HCT116 (cell line): ENCODE results near the gene COL4A3. TPM values are rescaled to one million over a fixed set of nuclear protein-coding genes. Genes with fewer than 3 reads are reported as not detected.

Source experiments
- ATAC-seq: fragments of 200-7000 bp; cut with Tn5 transposase; 2 replicates; pipeline ENCODE4 v1.9.1; 2020; ENCODE audit warnings: mild to moderate bottlenecking, moderate library complexity
- BruUV-seq: library from RNA; stranded (reverse); fragments of 400-500 nt; replicated peaks from 2 replicates; lab custom pipeline; 2021; lab: Mats Ljungman, UMichigan
- CTCF ChIA-PET: fragments of 300-600 bp; sonication (Branson Sonifier 250); formaldehyde crosslinking; loops from one replicate; lab custom pipeline; 2021; ENCODE audit warnings: antibody characterized with exemption; lab: Charles Lee
- POLR2A ChIA-PET: fragments of 300-600, 350-600 bp; sonication (Branson Sonifier 250); formaldehyde crosslinking; loops from one replicate; lab custom pipeline; 2021; ENCODE audit warnings: antibody characterized with exemption; lab: Charles Lee
- RAD21 ChIA-PET, 2 experiments: fragments of 300-600 bp; sonication (Branson Sonifier 250); formaldehyde crosslinking; loops; one replicate each; lab custom pipeline; 2023; ENCODE audit warnings: low total read pairs in 2 of 2; ENCODE audit not compliant: uncharacterized antibody in 2 of 2, unreplicated experiment in 2 of 2, low non-redundant PET in 1 of 2; lab: Charles Lee
- DNase-seq: peaks from one replicate; pipeline ENCODE4 v3.0.0-alpha.2; 2010; ENCODE audit warnings: low read depth, low spot score
- H2AFZ ChIP-seq: fragments of 200-600 bp; shearing (Covaris generic), sonication (generic); 2 replicates; pipeline ENCODE4 v1.6.1; 2017; ENCODE audit warnings: low read depth, mixed run types, mixed read lengths, antibody characterized with exemption, low read length; ENCODE audit not compliant: poor library complexity, severe bottlenecking
- H3K27ac ChIP-seq: 2 replicates; pipeline ENCODE4 v1.5.1; 2012; ENCODE audit warnings: low read depth, low read length
- H3K27me3 ChIP-seq: fragments of 200-600 bp; sonication (generic); 2 replicates; pipeline ENCODE4 v1.6.1; 2016; ENCODE audit warnings: mixed run types, low read length, mixed read lengths; ENCODE audit not compliant: insufficient read depth
- H3K36me3 ChIP-seq, 2 experiments: fragments of 200-500 bp in 1 of 2; fragments of 200-600 bp in 1 of 2; sonication (Bioruptor generic) in 1 of 2; sonication (generic) in 1 of 2; 2 replicates each; pipeline versions ENCODE4 v1.5.1 to v1.6.1; 2014 to 2016; ENCODE audit warnings: low read length in 2 of 2, inconsistent platforms in 1 of 2, mixed read lengths in 1 of 2, mixed run types in 1 of 2; ENCODE audit not compliant: insufficient read depth in 2 of 2, control insufficient read depth in 1 of 2
- H3K4me1 ChIP-seq, 2 experiments: fragments of 200-600 bp in 1 of 2; sonication (generic) in 1 of 2; 2 replicates each; pipeline versions ENCODE4 v1.5.1 to v1.6.1; 2012 to 2017; ENCODE audit warnings: low read length in 2 of 2, inconsistent platforms in 1 of 2, mild to moderate bottlenecking in 1 of 2, mixed read lengths in 1 of 2, mixed run types in 1 of 2, moderate library complexity in 1 of 2; ENCODE audit not compliant: insufficient read depth in 2 of 2, control insufficient read depth in 1 of 2
- H3K4me2 ChIP-seq: fragments of 200-600 bp; sonication (generic); 2 replicates; pipeline ENCODE4 v1.6.1; 2017; ENCODE audit warnings: mixed run types, low read length, mixed read lengths
- H3K4me3 ChIP-seq, 2 experiments: fragments of 200-600 bp in 1 of 2; sonication (generic) in 1 of 2; replicated peaks in 1 of 2; 2 replicates each; pipeline ENCODE4 v1.5.1; 2011 to 2016; ENCODE audit warnings: low read length in 2 of 2, control low read depth in 1 of 2, low read depth in 1 of 2, mild to moderate bottlenecking in 1 of 2, mixed read lengths in 1 of 2, mixed run types in 1 of 2
- H3K79me2 ChIP-seq: fragments of 200-600 bp; sonication (generic); 2 replicates; pipeline ENCODE4 v1.6.1; 2017; ENCODE audit warnings: mild to moderate bottlenecking, mixed run types, low read length, moderate library complexity, mixed read lengths; ENCODE audit not compliant: insufficient read depth
- H3K9ac ChIP-seq: fragments of 200-600 bp; sonication (generic); 2 replicates; pipeline ENCODE4 v1.6.1; 2016; ENCODE audit warnings: low read length, mixed read lengths
- H3K9me2 ChIP-seq: fragments of 200-600 bp; sonication (generic), shearing (Covaris generic); 2 replicates; pipeline ENCODE4 v1.6.1; 2017; ENCODE audit warnings: mixed run types, mild to moderate bottlenecking, moderate library complexity; ENCODE audit not compliant: insufficient read depth
- H3K9me3 ChIP-seq, 2 experiments: fragments of 200-500 bp in 1 of 2; fragments of 200-600 bp in 1 of 2; sonication (Bioruptor generic) in 1 of 2; sonication (generic) in 1 of 2; 2 replicates each; pipeline ENCODE4 v1.6.1; 2014 to 2017; ENCODE audit warnings: low read length in 2 of 2, mixed read lengths in 2 of 2, inconsistent platforms in 1 of 2, low read depth in 1 of 2, mild to moderate bottlenecking in 1 of 2, mixed run types in 1 of 2, moderate library complexity in 1 of 2; ENCODE audit not compliant: control insufficient read depth in 1 of 2, insufficient read depth in 1 of 2
- H4K20me1 ChIP-seq: fragments of 200-600 bp; sonication (generic), shearing (Covaris generic); 2 replicates; pipeline ENCODE4 v1.6.1; 2017; ENCODE audit warnings: mixed run types, mild to moderate bottlenecking, moderate library complexity; ENCODE audit not compliant: insufficient read depth
- ELF1 ChIP-seq: IDR thresholded peaks from 2 replicates; pipeline ENCODE4 v1.6.1; 2012; ENCODE audit warnings: low read depth, borderline replicate concordance
- FOSL1 ChIP-seq: IDR thresholded peaks from 2 replicates; pipeline ENCODE4 v1.6.1; 2012; ENCODE audit warnings: low read depth
- SP1 ChIP-seq: IDR thresholded peaks from 2 replicates; pipeline ENCODE4 v1.6.1; 2012; ENCODE audit warnings: low read depth
- intact Hi-C: fragments of 100-400 bp; cut with micrococcal nuclease; formaldehyde crosslinking; loops from 2 replicates; pipeline ENCODE4 v1.10.0; 2022
- total RNA-seq: library from RNA; stranded (reverse); gene quantifications from one replicate; pipeline ENCODE4 v1.2.1, GENCODE V29; 2021; ENCODE audit not compliant: unreplicated experiment
- TF ChIP-seq, protein P1 (sequence below): IDR thresholded peaks from 2 replicates; pipeline ENCODE4 v1.6.1; 2012
- TF ChIP-seq, protein P2 (sequence below), 3 experiments: fragments of 200-600 bp in 1 of 3; sonication (generic) in 1 of 3; IDR thresholded peaks in 2 of 3; conservative IDR thresholded peaks in 1 of 3; 2 replicates each; pipeline ENCODE4 v1.5.1; 2012 to 2017; ENCODE audit warnings: low read depth in 2 of 3, low read length in 2 of 3, antibody characterized with exemption in 1 of 3, borderline replicate concordance in 1 of 3, control low read depth in 1 of 3, mild to moderate bottlenecking in 1 of 3, mixed read lengths in 1 of 3, mixed run types in 1 of 3, moderate library complexity in 1 of 3; ENCODE audit not compliant: insufficient read depth in 1 of 3
- TF ChIP-seq, protein P3 (sequence below): IDR thresholded peaks from 2 replicates; pipeline ENCODE4 v1.6.1; 2011; ENCODE audit warnings: mild to moderate bottlenecking, low read length, moderate library complexity; ENCODE audit not compliant: insufficient replicate concordance; ENCODE audit errors: extremely low read depth

COL4A3 gene
- total RNA-seq, 1 experiment from 2014 or later: 4.9 TPM

DNA sequence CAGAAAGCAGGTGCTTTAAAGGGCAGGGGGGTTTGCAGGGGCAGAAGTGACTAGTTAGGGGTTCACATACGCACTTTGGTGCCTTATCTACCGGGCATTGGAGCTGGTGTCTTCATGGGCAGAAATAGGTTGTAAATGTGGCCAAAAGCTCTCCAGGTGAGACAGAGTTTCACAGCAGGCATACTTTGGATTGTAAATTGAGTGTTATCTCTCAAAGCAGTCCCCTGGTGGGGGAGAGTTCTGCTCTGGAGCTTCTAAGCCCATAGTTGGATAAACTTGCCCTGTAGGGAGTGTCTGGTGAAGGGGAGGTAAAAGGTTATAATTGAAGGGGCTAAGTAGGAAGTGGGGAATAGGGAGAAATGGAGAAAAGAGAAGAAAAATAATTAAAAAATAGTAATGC is 43.1 kb downstream of the COL4A3 start:
- Histone ChIP-seq H3K9me3 (no peaks in the 10 kb centered on the region), H3K27me3 (no peaks in the 10 kb centered on the region), H3K9ac (no peak overlapping the region), H3K4me1 (no peaks in the 10 kb centered on the region), H3K79me2 (no peaks in the 10 kb centered on the region), H3K9me2 (no peaks in the 10 kb centered on the region), H3K4me2 (no peak overlapping the region), H3K27ac (no peak overlapping the region), H4K20me1 (no peaks in the 10 kb centered on the region), H3K36me3 (no peaks in the 10 kb centered on the region), H2AFZ (no peak overlapping the region), H3K4me3 (no peak overlapping the region)
- ATAC-seq (no peak), DNase-seq (no peak)
- intact Hi-C loops: no loop called here
- BruUV-seq: no TSS peak
- ChIA-PET CTCF (interaction anchor here (1.2 kb wide), 1 partner anchor 31 kb away, joined by 4 read pairs; no protein-coding TSS in a partner anchor), RAD21 (no interaction called here), POLR2A (no interaction called here)
- TF ChIP-seq ELF1 (no peak), FOSL1 (no peak), SP1 (no peak)
- TF ChIP-seq, protein P1, sequence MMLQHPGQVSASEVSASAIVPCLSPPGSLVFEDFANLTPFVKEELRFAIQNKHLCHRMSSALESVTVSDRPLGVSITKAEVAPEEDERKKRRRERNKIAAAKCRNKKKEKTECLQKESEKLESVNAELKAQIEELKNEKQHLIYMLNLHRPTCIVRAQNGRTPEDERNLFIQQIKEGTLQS: no peak
- TF ChIP-seq, protein P2, sequence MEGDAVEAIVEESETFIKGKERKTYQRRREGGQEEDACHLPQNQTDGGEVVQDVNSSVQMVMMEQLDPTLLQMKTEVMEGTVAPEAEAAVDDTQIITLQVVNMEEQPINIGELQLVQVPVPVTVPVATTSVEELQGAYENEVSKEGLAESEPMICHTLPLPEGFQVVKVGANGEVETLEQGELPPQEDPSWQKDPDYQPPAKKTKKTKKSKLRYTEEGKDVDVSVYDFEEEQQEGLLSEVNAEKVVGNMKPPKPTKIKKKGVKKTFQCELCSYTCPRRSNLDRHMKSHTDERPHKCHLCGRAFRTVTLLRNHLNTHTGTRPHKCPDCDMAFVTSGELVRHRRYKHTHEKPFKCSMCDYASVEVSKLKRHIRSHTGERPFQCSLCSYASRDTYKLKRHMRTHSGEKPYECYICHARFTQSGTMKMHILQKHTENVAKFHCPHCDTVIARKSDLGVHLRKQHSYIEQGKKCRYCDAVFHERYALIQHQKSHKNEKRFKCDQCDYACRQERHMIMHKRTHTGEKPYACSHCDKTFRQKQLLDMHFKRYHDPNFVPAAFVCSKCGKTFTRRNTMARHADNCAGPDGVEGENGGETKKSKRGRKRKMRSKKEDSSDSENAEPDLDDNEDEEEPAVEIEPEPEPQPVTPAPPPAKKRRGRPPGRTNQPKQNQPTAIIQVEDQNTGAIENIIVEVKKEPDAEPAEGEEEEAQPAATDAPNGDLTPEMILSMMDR (IDR thresholded peaks at IDR 0.05 in 2 of 3, conservative IDR thresholded peaks at IDR 0.05 in 1 of 3; ENCODE audit: borderline replicate concordance in 1 of 3, insufficient read depth in 1 of 3, low read depth in 2 of 3, low read length in 2 of 3): no peak

DNA sequence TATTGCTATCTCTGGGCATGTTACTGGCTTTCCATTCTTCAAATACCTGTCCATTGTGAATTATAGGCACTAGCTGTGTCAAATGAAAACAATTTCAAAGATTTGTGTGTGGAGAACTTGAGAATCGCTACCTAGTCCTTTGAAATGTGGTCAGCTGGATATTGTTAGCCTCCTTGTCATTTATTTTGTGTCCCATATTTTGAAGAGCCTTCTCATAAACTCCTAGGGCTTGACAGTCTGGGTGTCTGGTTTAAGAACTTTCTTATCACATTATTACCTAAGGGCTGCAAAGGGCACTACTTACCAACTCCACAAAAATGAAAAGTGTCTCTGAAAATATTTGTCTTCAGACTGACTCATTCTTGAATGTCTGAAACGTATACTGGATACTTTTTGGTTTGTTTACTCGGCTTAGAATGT is 50.2 kb downstream of the COL4A3 start:
- ChIA-PET RAD21 (no interaction called here), POLR2A (no interaction called here), CTCF (no interaction called here)
- intact Hi-C loops: no loop called here
- Histone ChIP-seq H4K20me1 (no peaks in the 10 kb centered on the region), H3K9me3 (no peaks in the 10 kb centered on the region), H3K9ac (no peak overlapping the region), H3K4me2 (no peak overlapping the region), H3K27ac (no peak overlapping the region), H3K4me3 (no peak overlapping the region), H2AFZ (no peak overlapping the region), H3K79me2 (no peaks in the 10 kb centered on the region), H3K4me1 (no peaks in the 10 kb centered on the region), H3K36me3 (no peaks in the 10 kb centered on the region), H3K27me3 (no peaks in the 10 kb centered on the region), H3K9me2 (no peaks in the 10 kb centered on the region)
- TF ChIP-seq, protein P3, sequence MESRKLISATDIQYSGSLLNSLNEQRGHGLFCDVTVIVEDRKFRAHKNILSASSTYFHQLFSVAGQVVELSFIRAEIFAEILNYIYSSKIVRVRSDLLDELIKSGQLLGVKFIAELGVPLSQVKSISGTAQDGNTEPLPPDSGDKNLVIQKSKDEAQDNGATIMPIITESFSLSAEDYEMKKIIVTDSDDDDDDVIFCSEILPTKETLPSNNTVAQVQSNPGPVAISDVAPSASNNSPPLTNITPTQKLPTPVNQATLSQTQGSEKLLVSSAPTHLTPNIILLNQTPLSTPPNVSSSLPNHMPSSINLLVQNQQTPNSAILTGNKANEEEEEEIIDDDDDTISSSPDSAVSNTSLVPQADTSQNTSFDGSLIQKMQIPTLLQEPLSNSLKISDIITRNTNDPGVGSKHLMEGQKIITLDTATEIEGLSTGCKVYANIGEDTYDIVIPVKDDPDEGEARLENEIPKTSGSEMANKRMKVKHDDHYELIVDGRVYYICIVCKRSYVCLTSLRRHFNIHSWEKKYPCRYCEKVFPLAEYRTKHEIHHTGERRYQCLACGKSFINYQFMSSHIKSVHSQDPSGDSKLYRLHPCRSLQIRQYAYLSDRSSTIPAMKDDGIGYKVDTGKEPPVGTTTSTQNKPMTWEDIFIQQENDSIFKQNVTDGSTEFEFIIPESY: no peak
- no peak for DNase-seq
- BruUV-seq: no TSS peak
- no peak for ATAC-seq
